Stimulated activated CD4-positive, alpha-beta T cell treated with anti-CD3 and anti-CD28 coated beads, Interleukin-12 subunit alpha, Interleukin-12 subunit beta, amount 100 ng/mL, for 48 hours (primary cell): Measurements from ENCODE around the gene ZNF792.
"Not testable (repeated sequence)": the region's sequence is repeated elsewhere in the genome, so short reads cannot be mapped to it uniquely, and the experiment has no call there.

Experiments
- DNase-seq, 3 donors: peaks; one replicate each; pipeline ENCODE4 v3.0.0-alpha.2; 2020; ENCODE audit warnings: low read depth in 2 of 3, low spot score in 1 of 3

Gene ZNF792

DNA sequence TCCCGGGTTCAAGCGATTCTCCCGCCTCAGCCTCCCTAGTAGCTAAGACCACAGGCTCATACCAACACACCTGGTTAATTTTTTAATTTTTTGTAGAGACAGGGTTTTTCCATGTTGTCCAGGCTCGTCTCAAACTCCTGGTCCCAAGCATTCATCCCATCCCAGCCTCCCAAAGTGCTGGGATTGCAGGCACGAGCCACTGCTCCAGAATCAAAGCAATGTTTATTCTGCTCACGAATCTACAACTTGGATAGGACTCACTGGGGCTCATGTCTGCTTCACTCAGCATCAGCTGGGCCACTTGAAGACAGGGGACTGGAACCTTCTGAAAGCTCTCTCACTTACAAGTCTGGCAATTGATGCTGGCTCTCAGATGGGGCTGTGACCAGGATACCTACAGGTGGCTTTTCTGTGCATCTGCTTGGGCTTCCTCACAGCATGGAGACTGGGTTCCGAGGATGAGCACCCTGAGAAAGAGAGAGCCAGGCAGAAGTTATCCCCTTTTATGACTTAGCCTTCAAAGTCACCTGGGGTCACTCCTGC, 8.2 kb upstream of the ZNF792 start:
- no peak for DNase-seq

GRCh38 chr19:34970185-34970780, 6.3 kb upstream of the ZNF792 start:
- DNase-seq: not testable (repeated sequence)

DNA sequence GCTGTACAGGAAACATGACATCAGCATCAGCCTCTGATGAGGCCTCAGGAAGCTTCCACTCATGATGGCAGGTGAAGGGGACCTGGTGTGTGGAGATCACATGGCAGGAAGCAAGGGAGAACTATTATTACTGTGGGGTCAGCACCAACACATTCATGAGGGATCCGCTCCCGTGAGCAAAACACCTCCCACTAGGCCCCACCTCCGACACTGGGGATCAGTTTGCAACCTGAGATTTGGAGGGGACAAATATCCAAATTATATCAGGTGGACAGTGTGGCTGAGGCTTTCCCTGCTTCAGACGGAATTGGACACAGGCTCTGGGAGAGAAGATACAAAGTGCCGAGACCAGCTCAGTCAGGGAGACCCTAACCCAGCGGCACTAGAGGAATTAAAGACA, 5.7 kb upstream of the ZNF792 start:
- DNase-seq: no peak

- no peak for DNase-seq
Observed at GRCh38 chr19:34967551-34967950, 3.5 kb upstream of the ZNF792 start.

GRCh38 chr19:34965505-34965904, 1.5 kb upstream of the ZNF792 start:
- not testable (repeated sequence) for DNase-seq

DNA sequence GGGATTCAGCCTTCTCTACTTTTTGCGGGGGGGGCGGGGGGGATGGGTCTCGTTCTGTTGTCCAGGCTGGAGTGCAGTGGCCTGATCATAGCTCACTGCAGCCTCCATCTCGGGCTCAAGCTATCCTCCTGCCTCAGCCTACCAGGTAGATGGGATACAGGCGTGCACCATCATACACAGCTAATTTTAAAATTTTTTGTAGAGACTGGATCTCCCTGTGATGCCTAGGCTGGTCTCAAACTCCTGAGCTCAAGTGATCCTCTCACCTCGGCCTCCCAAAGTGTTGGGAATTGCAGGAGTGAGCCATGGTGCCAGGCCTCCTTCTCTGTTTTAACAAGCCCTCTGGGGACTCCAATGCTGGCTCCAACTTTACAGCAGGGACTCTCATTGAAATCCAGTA, 569 bp upstream of the ZNF792 start:
- no peak for DNase-seq

DNA sequence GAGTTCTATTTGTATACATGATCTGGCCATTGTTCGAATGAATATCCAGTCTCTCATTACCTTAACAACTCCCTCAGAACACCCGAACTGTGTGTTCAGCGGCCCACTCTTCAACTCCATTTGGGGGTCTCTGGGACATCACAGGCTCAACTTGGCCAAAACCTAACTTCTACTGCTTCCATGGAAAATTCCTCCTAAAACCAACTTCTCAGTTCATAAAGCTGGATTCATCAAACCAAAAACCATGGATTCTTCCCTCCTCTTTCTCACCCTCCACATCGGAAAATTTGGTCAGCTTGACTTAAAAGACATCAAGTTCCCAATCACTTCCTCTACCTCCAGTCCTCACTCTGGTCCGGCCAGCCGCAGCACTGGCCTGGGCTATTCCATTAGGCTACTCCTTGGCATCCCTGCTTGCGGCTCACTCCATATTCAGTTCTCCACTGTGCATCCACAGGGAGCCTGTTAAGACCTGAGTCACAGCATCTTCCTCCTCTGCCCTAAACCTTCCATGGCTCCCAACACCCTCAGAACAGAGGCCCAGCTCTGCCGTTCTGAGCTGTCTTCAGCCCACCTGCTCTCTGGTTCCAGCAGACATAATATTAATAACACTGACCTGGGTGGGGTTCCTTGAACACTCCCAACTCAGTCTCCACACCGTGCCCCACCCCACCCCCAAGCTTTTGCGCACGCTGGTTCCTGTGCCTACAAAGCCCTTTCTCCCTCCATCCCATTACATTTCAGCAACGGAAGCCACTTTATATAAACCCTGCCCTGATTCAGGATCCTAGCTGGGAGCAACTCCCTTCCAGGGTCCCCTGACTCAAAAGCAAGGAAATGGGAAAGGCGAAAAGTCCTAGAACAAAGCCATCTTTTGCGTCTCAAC, 1.1 kb downstream of the ZNF792 start:
- no peak for DNase-seq

GRCh38 chr19:34961775-34962686, 2.0 kb downstream of the ZNF792 start:
- no peak for DNase-seq

GRCh38 chr19:34960940-34961679, 2.9 kb downstream of the ZNF792 start:
- no peak for DNase-seq

DNA sequence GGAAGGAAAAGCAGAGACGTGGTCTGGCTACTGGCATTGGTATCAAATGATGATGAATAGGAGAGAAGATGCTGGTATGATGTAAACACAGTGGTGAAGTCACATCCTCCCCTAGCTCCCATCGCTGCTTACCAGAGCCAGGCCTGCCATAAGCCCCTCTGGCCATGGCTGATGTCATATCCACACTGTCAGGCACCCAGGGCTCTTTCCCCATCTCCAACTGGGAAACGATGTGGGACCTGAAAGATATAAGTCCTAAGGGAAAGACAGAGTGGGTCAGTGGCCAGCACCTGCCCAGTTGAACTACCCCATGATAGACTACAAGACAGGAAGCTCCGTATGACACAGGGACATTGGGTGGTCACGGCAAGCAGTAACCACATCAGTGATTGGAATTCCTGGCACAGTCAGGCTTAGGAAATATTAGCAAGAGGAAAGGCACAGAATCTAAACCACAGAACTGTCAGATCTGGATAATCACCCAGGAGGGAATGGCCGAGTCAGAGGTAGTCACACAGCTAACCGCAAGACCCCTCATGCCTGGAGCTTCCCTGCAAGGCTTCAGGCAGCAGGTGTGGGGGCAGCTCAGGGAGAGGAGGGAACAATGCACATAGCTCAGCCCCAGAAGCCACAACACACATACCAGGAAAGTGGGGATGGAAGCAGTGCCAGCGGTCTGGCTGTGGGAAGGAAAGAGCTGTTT, 3.8 kb downstream of the ZNF792 start:
- DNase-seq: no peak

DNA sequence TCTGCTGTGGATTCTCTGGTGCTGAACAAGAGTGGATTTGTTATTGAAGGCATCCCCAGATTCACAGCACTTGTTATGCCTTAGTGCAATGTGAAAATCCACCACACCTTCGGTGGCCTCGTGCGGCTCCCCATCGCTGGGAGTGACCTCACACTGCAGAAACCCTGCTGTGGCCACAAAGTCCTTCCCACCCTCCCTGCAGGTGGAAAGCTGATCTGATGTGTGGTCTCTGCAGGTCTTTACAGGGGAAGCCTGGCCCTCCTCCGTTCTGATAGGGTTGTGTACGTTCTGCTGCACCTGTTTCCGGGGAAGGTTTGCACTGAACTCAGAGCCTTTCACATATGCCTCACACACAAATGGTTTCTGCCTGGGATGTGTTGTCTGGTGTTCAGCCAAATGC, 5.0 kb downstream of the ZNF792 start:
- no peak for DNase-seq

GRCh38 chr19:34957830-34958751, 5.9 kb downstream of the ZNF792 start:
- no peak for DNase-seq

GRCh38 chr19:34953092-34953491, 10.9 kb downstream of the ZNF792 start:
- DNase-seq: no peak

- DNase-seq: no peak
Observed at GRCh38 chr19:34943861-34944573, 20.0 kb downstream of the ZNF792 start.

DNA sequence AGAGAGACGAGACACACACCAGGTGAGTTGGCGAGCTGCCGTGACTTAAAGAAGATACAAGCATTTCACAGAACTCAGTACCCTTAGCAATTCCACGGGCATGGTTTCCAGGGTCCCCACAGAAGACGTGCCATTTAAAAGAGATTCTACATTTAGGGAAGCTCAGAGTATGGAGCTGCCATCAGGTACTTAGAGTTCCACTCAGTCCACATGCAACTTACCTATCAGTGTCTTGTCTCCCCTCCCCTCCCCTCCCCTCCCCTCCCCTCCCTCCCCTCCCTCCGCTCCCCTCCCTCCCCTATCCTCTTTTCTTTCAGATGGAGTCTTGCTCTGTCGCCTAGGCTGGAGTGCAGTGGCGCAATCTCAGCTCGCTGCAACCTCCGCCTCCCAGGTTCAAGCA, 25.1 kb downstream of the ZNF792 start:
- DNase-seq: no peak

DNA sequence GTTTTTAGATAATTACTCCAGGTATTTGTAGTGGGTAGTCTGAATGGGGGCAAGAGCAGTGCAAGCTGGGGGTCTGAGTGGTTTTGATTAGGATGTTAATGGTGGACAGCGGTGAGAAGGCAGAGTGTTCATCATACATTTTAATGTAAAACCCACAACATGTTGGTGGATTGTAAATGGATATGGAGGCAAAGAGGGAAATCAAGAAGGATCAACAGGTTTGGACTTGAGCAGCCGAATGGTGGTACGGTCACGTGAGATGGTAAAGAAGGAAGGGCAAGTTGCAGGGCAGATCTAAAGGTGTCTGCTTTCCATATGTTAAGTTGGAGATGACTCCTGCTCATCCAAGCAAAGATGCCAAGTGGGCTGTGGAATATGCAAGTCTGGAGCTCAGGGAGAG, 27.8 kb downstream of the ZNF792 start:
- DNase-seq: no peak

DNA sequence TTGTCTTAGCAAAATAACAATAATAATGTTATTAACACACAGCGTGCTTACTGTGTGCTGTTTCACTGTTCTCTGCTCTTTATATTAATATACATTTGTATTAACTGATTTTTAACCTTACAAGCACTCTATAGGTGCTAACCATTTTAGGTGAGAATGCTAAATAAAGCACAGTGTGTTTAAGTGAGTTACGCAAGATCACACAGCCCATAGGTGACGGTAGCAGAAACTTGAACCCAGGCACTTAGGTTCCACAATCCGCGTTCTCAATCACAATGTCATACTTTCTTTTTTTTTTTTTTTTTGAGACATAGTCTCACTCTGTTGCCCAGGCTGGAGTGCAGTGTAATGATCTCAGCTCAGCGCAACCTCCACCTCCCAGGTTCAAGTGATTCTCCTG, 31.5 kb downstream of the ZNF792 start:
- no peak for DNase-seq

- DNase-seq: peak; percentile 67 to 80 (median 76)
Observed at GRCh38 chr19:34926685-34927375, 37.2 kb downstream of the ZNF792 start, which contains the start of gene ZNF30. Gene ZNF30 (plus strand): TSS chr19:34926903. CDS start chr19:34929948, 3,045 bp downstream.
